GM23338 (cell line): ENCODE measurements around the gene IDS. TPM values are rescaled to one million over a fixed set of nuclear protein-coding genes. Genes with fewer than 3 reads are reported as not detected.

Source experiments
- ATAC-seq: fragments of 200-7000 bp; cut with Tn5 transposase; 3 replicates; pipeline ENCODE4 v1.9.1; 2020
- DNase-seq: peaks from one replicate; pipeline ENCODE4 v3.0.0-alpha.2; 2015; ENCODE audit warnings: low spot score
- H2AFZ ChIP-seq: fragments of 200-600 bp; sonication (generic); 2 replicates; pipeline ENCODE4 v1.8.0; 2016; ENCODE audit warnings: antibody characterized with exemption, mild to moderate bottlenecking, moderate library complexity
- H3F3A ChIP-seq: fragments of 200-600 bp; sonication (generic); replicated peaks from 2 replicates; pipeline ENCODE4 v1.8.0; 2017; ENCODE audit warnings: antibody characterized with exemption, mixed run types, low read depth
- H3K27ac ChIP-seq: fragments of 200-600 bp; sonication (generic); 2 replicates; pipeline ENCODE4 v1.6.1; 2016; ENCODE audit warnings: low read depth
- H3K27me3 ChIP-seq: fragments of 200-600 bp; sonication (generic); 2 replicates; pipeline ENCODE4 v1.8.0; 2016; ENCODE audit warnings: mild to moderate bottlenecking, mixed run types, moderate library complexity; ENCODE audit not compliant: insufficient read depth
- H3K36me3 ChIP-seq: fragments of 200-600 bp; sonication (generic); 2 replicates; pipeline ENCODE4 v1.8.0; 2016; ENCODE audit warnings: mild to moderate bottlenecking; ENCODE audit not compliant: insufficient read depth
- H3K4me1 ChIP-seq: fragments of 200-600 bp; sonication (generic); 2 replicates; pipeline ENCODE4 v1.8.0; 2016; ENCODE audit warnings: mild to moderate bottlenecking, moderate library complexity; ENCODE audit not compliant: insufficient read depth
- H3K4me2 ChIP-seq: fragments of 200-600 bp; sonication (generic); 2 replicates; pipeline ENCODE4 v1.7.1; 2017; ENCODE audit warnings: mixed run types
- H3K4me3 ChIP-seq: fragments of 200-600 bp; sonication (generic); 2 replicates; pipeline ENCODE4 v1.6.1; 2016; ENCODE audit warnings: mixed run types
- H3K79me2 ChIP-seq: fragments of 200-600 bp; sonication (generic); replicated peaks from 2 replicates; pipeline ENCODE4 v1.8.0; 2017; ENCODE audit warnings: mild to moderate bottlenecking; ENCODE audit not compliant: insufficient read depth
- H3K9me2 ChIP-seq: fragments of 200-600 bp; sonication (generic); 2 replicates; pipeline ENCODE4 v1.8.0; 2017; ENCODE audit not compliant: insufficient read depth
- H4K20me1 ChIP-seq: fragments of 200-600 bp; sonication (generic); replicated peaks from 2 replicates; pipeline ENCODE4 v1.8.0; 2017; ENCODE audit warnings: mild to moderate bottlenecking; ENCODE audit not compliant: insufficient read depth
- H3K27ac Mint-ChIP-seq: 2 replicates; pipeline ENCODE4 v1.8.0; 2020; ENCODE audit warnings: inconsistent platforms, mild to moderate bottlenecking, moderate library complexity, mixed read lengths
- H3K27me3 Mint-ChIP-seq: 3 replicates; pipeline ENCODE4 v1.8.0; 2022; ENCODE audit warnings: low read depth, mild to moderate bottlenecking, moderate library complexity, mixed read lengths, inconsistent platforms; ENCODE audit not compliant: insufficient read depth, poor library complexity
- H3K36me3 Mint-ChIP-seq: 3 replicates; pipeline ENCODE4 v1.8.0; 2021; ENCODE audit warnings: low read depth, mild to moderate bottlenecking, inconsistent platforms, moderate library complexity, mixed read lengths
- H3K4me1 Mint-ChIP-seq: 3 replicates; pipeline ENCODE4 v1.8.0; 2020; ENCODE audit warnings: mild to moderate bottlenecking, inconsistent platforms, mixed read lengths
- H3K4me3 Mint-ChIP-seq: 3 replicates; pipeline ENCODE4 v1.8.0; 2021; ENCODE audit warnings: moderate library complexity, mild to moderate bottlenecking, inconsistent platforms, mixed read lengths
- H3K9me3 Mint-ChIP-seq: 3 replicates; pipeline ENCODE4 v1.8.0; 2020; ENCODE audit warnings: moderate library complexity, mild to moderate bottlenecking, inconsistent platforms, mixed read lengths
- CREB1 ChIP-seq: fragments of 250-450 bp; sonication (Bioruptor Pico); IDR thresholded peaks from 2 replicates; pipeline ENCODE4 v1.5.0; 2020; ENCODE audit warnings: low read depth, mild to moderate bottlenecking, moderate library complexity
- EZH2phosphoT487 ChIP-seq: fragments of 200-600 bp; sonication (generic); IDR thresholded peaks from one replicate; pipeline ENCODE4 v1.8.1; 2018; ENCODE audit warnings: antibody characterized with exemption; ENCODE audit not compliant: unreplicated experiment
- JUNB ChIP-seq: IDR thresholded peaks from one replicate; pipeline ENCODE4 v1.6.1; 2016; ENCODE audit warnings: antibody characterized with exemption; ENCODE audit not compliant: unreplicated experiment
- NANOG ChIP-seq: IDR thresholded peaks from 2 replicates; pipeline ENCODE4 v1.6.1; 2016; ENCODE audit warnings: antibody characterized with exemption, borderline replicate concordance
- REST ChIP-seq: IDR thresholded peaks from one replicate; pipeline ENCODE4 v1.6.1; 2018; ENCODE audit warnings: antibody characterized with exemption; ENCODE audit not compliant: unreplicated experiment
- ZNF462 ChIP-seq: fragments of 250-450 bp; sonication (Bioruptor Pico); IDR thresholded peaks from 2 replicates; pipeline ENCODE4 v1.5.0; 2020; ENCODE audit warnings: mild to moderate bottlenecking, moderate library complexity
- polyA plus RNA-seq: library from polyadenylated mRNA; unstranded; fragments of >200 nt; fragmentation: Nextera tagmentation; extraction: Ambion mirVana; gene quantifications from 2 replicates; pipeline ENCODE4 v1.2.1, GENCODE V29; 2016
- total RNA-seq: library from RNA; depleted of rRNA; stranded (reverse); fragments of >200 nt; shearing (Covaris generic); gene quantifications from 2 replicates; pipeline ENCODE4 v1.2.3, GENCODE V29; 2014

Gene IDS
- total and polyA plus RNA-seq, 2 experiments from 2014 or later: 8.2 to 12.3 TPM

GRCh38 chrX:149508467-149508866 is 3.4 kb upstream of the IDS start (continued):
- TF ChIP-seq ZNF462 (CRISPR knock-in tag): no peak

GRCh38 chrX:149506349-149506748 is 1.2 kb upstream of the IDS start:
- H3K4me1 ChIP-seq: no peaks in the 10 kb centered on the region
- H3K27me3 Mint-ChIP-seq: peaks cover 3% of the 10 kb centered on the region
- no peak overlapping the region for H3K27ac ChIP-seq
- no peaks in the 10 kb centered on the region for H3K79me2 ChIP-seq
- H3K4me1 Mint-ChIP-seq: peaks cover 21% of the 10 kb centered on the region; the same call in 2 of the 3 replicates
- H3K4me3 ChIP-seq: no peak overlapping the region
- no peak overlapping the region for H3K4me3 Mint-ChIP-seq
- DNase-seq: no peak
- no peaks in the 10 kb centered on the region for H3K9me2 ChIP-seq
- no peaks in the 10 kb centered on the region for H3K27me3 ChIP-seq
- no peaks in the 10 kb centered on the region for H3F3A ChIP-seq
- H4K20me1 ChIP-seq: no peaks in the 10 kb centered on the region
- no peaks in the 10 kb centered on the region for H3K36me3 ChIP-seq
- H3K9me3 Mint-ChIP-seq: no peaks in the 10 kb centered on the region; the same call in 2 of the 3 replicates
- no peak overlapping the region for H3K27ac Mint-ChIP-seq
- ATAC-seq: no peak
- H2AFZ ChIP-seq: no peak overlapping the region
- H3K4me2 ChIP-seq: no peak overlapping the region
- no peaks in the 10 kb centered on the region; the same call in 2 of the 3 replicates for H3K36me3 Mint-ChIP-seq
- no peak for TF ChIP-seq EZH2phosphoT487
- TF ChIP-seq CREB1: no peak
- TF ChIP-seq JUNB: no peak
- no peak for TF ChIP-seq ZNF462 (CRISPR knock-in tag)
- TF ChIP-seq NANOG: no peak
- no peak for TF ChIP-seq REST
